H1 (cell line): ENCODE measurements around the gene NPBWR2.

Experiments used
- CEBPB ChIP-seq: IDR thresholded peaks from 2 replicates; pipeline ENCODE4 v1.6.1; 2012; ENCODE audit warnings: low read depth, low read length
- HDAC6 ChIP-seq: IDR thresholded peaks from one replicate; pipeline ENCODE4 v1.7.1; 2012; ENCODE audit warnings: low read depth, mild to moderate bottlenecking, inconsistent platforms, low read length, moderate library complexity
- MAX ChIP-seq: IDR thresholded peaks from 2 replicates; pipeline ENCODE4 v1.6.1; 2012; ENCODE audit warnings: inconsistent platforms
- NANOG ChIP-seq: IDR thresholded peaks from 2 replicates; pipeline ENCODE4 v1.6.1; 2011; ENCODE audit warnings: low read length, low read depth, mild to moderate bottlenecking, inconsistent platforms; ENCODE audit not compliant: insufficient read depth, poor library complexity, severe bottlenecking
- POLR2A ChIP-seq, 2 experiments: IDR thresholded peaks; 1 replicate in 1 of 2; 2 replicates in 1 of 2; pipeline ENCODE4 v1.6.1; 2011; ENCODE audit warnings: low read depth in 2 of 2, low read length in 2 of 2, mild to moderate bottlenecking in 2 of 2; ENCODE audit errors: control extremely low read depth in 1 of 2
- RFX5 ChIP-seq: IDR thresholded peaks from 2 replicates; pipeline ENCODE4 v1.6.1; 2011; ENCODE audit warnings: low read depth, low read length, improper control_type of control experiment, borderline replicate concordance
- USF2 ChIP-seq: IDR thresholded peaks from 2 replicates; pipeline ENCODE4 v1.6.1; 2011; ENCODE audit warnings: low read length, improper control_type of control experiment

GRCh38 chr20:64076061-64076997, 31.0 kb downstream of the NPBWR2 start:
- no peak for TF ChIP-seq RFX5
- TF ChIP-seq CEBPB: no peak
- TF ChIP-seq HDAC6: no peak
- no peak for TF ChIP-seq MAX
- no peak for TF ChIP-seq USF2
- no peak for TF ChIP-seq POLR2A (IDR thresholded peaks at IDR 0.05; ENCODE audit: control extremely low read depth in 1 of 2, low read depth in 2 of 2, low read length in 2 of 2)
- TF ChIP-seq NANOG: no peak
